GM23338 (cell line): ENCODE measurements around the gene B3GALT4. TPM values are rescaled to one million over a fixed set of nuclear protein-coding genes. Genes with fewer than 3 reads are reported as not detected.
"Not testable (repeated sequence)": the region's sequence is repeated elsewhere in the genome, so short reads cannot be mapped to it uniquely, and the experiment has no call there.

Experiments used
- ATAC-seq: fragments of 200-7000 bp; cut with Tn5 transposase; 3 replicates; pipeline ENCODE4 v1.9.1; 2020
- DNase-seq: peaks from one replicate; pipeline ENCODE4 v3.0.0-alpha.2; 2015; ENCODE audit warnings: low spot score
- H2AFZ ChIP-seq: fragments of 200-600 bp; sonication (generic); 2 replicates; pipeline ENCODE4 v1.8.0; 2016; ENCODE audit warnings: antibody characterized with exemption, mild to moderate bottlenecking, moderate library complexity
- H3F3A ChIP-seq: fragments of 200-600 bp; sonication (generic); replicated peaks from 2 replicates; pipeline ENCODE4 v1.8.0; 2017; ENCODE audit warnings: antibody characterized with exemption, mixed run types, low read depth
- H3K27ac ChIP-seq: fragments of 200-600 bp; sonication (generic); 2 replicates; pipeline ENCODE4 v1.6.1; 2016; ENCODE audit warnings: low read depth
- H3K27me3 ChIP-seq: fragments of 200-600 bp; sonication (generic); 2 replicates; pipeline ENCODE4 v1.8.0; 2016; ENCODE audit warnings: mild to moderate bottlenecking, mixed run types, moderate library complexity; ENCODE audit not compliant: insufficient read depth
- H3K36me3 ChIP-seq: fragments of 200-600 bp; sonication (generic); 2 replicates; pipeline ENCODE4 v1.8.0; 2016; ENCODE audit warnings: mild to moderate bottlenecking; ENCODE audit not compliant: insufficient read depth
- H3K4me1 ChIP-seq: fragments of 200-600 bp; sonication (generic); 2 replicates; pipeline ENCODE4 v1.8.0; 2016; ENCODE audit warnings: mild to moderate bottlenecking, moderate library complexity; ENCODE audit not compliant: insufficient read depth
- H3K4me2 ChIP-seq: fragments of 200-600 bp; sonication (generic); 2 replicates; pipeline ENCODE4 v1.7.1; 2017; ENCODE audit warnings: mixed run types
- H3K4me3 ChIP-seq: fragments of 200-600 bp; sonication (generic); 2 replicates; pipeline ENCODE4 v1.6.1; 2016; ENCODE audit warnings: mixed run types
- H3K79me2 ChIP-seq: fragments of 200-600 bp; sonication (generic); replicated peaks from 2 replicates; pipeline ENCODE4 v1.8.0; 2017; ENCODE audit warnings: mild to moderate bottlenecking; ENCODE audit not compliant: insufficient read depth
- H3K9me2 ChIP-seq: fragments of 200-600 bp; sonication (generic); 2 replicates; pipeline ENCODE4 v1.8.0; 2017; ENCODE audit not compliant: insufficient read depth
- H4K20me1 ChIP-seq: fragments of 200-600 bp; sonication (generic); replicated peaks from 2 replicates; pipeline ENCODE4 v1.8.0; 2017; ENCODE audit warnings: mild to moderate bottlenecking; ENCODE audit not compliant: insufficient read depth
- H3K27ac Mint-ChIP-seq: 2 replicates; pipeline ENCODE4 v1.8.0; 2020; ENCODE audit warnings: inconsistent platforms, mild to moderate bottlenecking, moderate library complexity, mixed read lengths
- H3K27me3 Mint-ChIP-seq: 3 replicates; pipeline ENCODE4 v1.8.0; 2022; ENCODE audit warnings: low read depth, mild to moderate bottlenecking, moderate library complexity, mixed read lengths, inconsistent platforms; ENCODE audit not compliant: insufficient read depth, poor library complexity
- H3K36me3 Mint-ChIP-seq: 3 replicates; pipeline ENCODE4 v1.8.0; 2021; ENCODE audit warnings: low read depth, mild to moderate bottlenecking, inconsistent platforms, moderate library complexity, mixed read lengths
- H3K4me1 Mint-ChIP-seq: 3 replicates; pipeline ENCODE4 v1.8.0; 2020; ENCODE audit warnings: mild to moderate bottlenecking, inconsistent platforms, mixed read lengths
- H3K4me3 Mint-ChIP-seq: 3 replicates; pipeline ENCODE4 v1.8.0; 2021; ENCODE audit warnings: moderate library complexity, mild to moderate bottlenecking, inconsistent platforms, mixed read lengths
- H3K9me3 Mint-ChIP-seq: 3 replicates; pipeline ENCODE4 v1.8.0; 2020; ENCODE audit warnings: moderate library complexity, mild to moderate bottlenecking, inconsistent platforms, mixed read lengths
- CTCF ChIP-seq, 2 experiments: fragments of 200-600 bp in 1 of 2; sonication (generic) in 1 of 2; conservative IDR thresholded peaks; 2 replicates each; pipeline versions ENCODE4 v1.5.1 to v1.6.1; 2016 to 2017; ENCODE audit warnings: antibody characterized with exemption in 2 of 2, low read depth in 2 of 2, mild to moderate bottlenecking in 2 of 2, moderate library complexity in 1 of 2
- EZH2 ChIP-seq: fragments of 200-600 bp; sonication (generic); IDR thresholded peaks from one replicate; pipeline ENCODE4 v1.8.0; 2017; ENCODE audit warnings: antibody characterized with exemption, mild to moderate bottlenecking, low read depth; ENCODE audit not compliant: unreplicated experiment
- EZH2phosphoT487 ChIP-seq: fragments of 200-600 bp; sonication (generic); IDR thresholded peaks from one replicate; pipeline ENCODE4 v1.8.1; 2018; ENCODE audit warnings: antibody characterized with exemption; ENCODE audit not compliant: unreplicated experiment
- JUNB ChIP-seq: IDR thresholded peaks from one replicate; pipeline ENCODE4 v1.6.1; 2016; ENCODE audit warnings: antibody characterized with exemption; ENCODE audit not compliant: unreplicated experiment
- NANOG ChIP-seq: IDR thresholded peaks from 2 replicates; pipeline ENCODE4 v1.6.1; 2016; ENCODE audit warnings: antibody characterized with exemption, borderline replicate concordance
- ZNF114 ChIP-seq: fragments of 250-450 bp; sonication (Bioruptor Pico); IDR thresholded peaks from 2 replicates; pipeline ENCODE4 v1.5.0; 2020; ENCODE audit warnings: mild to moderate bottlenecking, moderate library complexity
- ZNF331 ChIP-seq: fragments of 250-450 bp; sonication (Bioruptor Pico); IDR thresholded peaks from 2 replicates; pipeline ENCODE4 v1.5.0; 2020; ENCODE audit warnings: low read depth, mild to moderate bottlenecking, moderate library complexity
- polyA plus RNA-seq: library from polyadenylated mRNA; unstranded; fragments of >200 nt; fragmentation: Nextera tagmentation; extraction: Ambion mirVana; gene quantifications from 2 replicates; pipeline ENCODE4 v1.2.1, GENCODE V29; 2016
- total RNA-seq: library from RNA; depleted of rRNA; stranded (reverse); fragments of >200 nt; shearing (Covaris generic); gene quantifications from 2 replicates; pipeline ENCODE4 v1.2.3, GENCODE V29; 2014
- TF ChIP-seq, protein P1 (sequence below): IDR thresholded peaks from one replicate; pipeline ENCODE4 v1.6.1; 2018; ENCODE audit warnings: antibody characterized with exemption; ENCODE audit not compliant: unreplicated experiment
- TF ChIP-seq, protein P2 (sequence below): IDR thresholded peaks from 2 replicates; pipeline ENCODE4 v1.6.1; 2016; ENCODE audit warnings: antibody characterized with exemption

B3GALT4 gene
- total and polyA plus RNA-seq, 2 experiments from 2014 or later, result 1.3 to 2.3 TPM

DNA sequence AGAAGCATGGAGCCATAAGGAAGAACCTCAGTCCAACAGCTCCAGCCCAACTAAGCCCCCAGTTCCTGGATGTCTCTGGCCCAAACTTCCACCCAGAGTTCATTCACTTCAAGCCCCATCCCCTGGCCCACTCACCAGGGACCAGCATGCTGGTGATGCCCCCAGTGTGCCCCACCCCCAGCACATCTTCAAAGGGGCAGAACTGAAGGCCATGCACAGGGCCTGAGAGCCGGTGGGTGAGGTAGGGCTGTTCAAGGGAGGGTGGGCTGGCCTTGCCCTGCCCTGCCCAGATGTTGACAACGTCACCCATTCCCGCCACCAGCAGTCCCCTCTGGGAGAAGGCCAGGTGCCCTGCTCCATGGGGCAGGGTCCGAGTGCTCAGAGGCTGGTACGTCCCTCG, 3.6 kb downstream of the B3GALT4 start:
- H3K4me1 Mint-ChIP-seq, result peaks cover 19% of the 10 kb centered on the region
- H3K9me3 Mint-ChIP-seq, result no peaks in the 10 kb centered on the region
- Histone ChIP-seq H4K20me1 (peaks cover 20% of the 10 kb centered on the region), H3K27me3 (no peaks in the 10 kb centered on the region), H3K4me1 (peaks cover 20% of the 10 kb centered on the region), H3K27ac (no peak overlapping the region), H3K79me2 (peaks cover 11% of the 10 kb centered on the region), H3K4me2 (no peak overlapping the region), H2AFZ (no peak overlapping the region), H3F3A (peaks cover 38% of the 10 kb centered on the region), H3K9me2 (no peaks in the 10 kb centered on the region), H3K4me3 (no peak overlapping the region), H3K36me3 (peaks cover 18% of the 10 kb centered on the region)
- no peak overlapping the region for H3K27ac Mint-ChIP-seq
- H3K4me3 Mint-ChIP-seq, result no peak overlapping the region
- no peak for DNase-seq
- peaks cover 71% of the 10 kb centered on the region for H3K36me3 Mint-ChIP-seq
- no peak for ATAC-seq
- TF ChIP-seq, protein P1, sequence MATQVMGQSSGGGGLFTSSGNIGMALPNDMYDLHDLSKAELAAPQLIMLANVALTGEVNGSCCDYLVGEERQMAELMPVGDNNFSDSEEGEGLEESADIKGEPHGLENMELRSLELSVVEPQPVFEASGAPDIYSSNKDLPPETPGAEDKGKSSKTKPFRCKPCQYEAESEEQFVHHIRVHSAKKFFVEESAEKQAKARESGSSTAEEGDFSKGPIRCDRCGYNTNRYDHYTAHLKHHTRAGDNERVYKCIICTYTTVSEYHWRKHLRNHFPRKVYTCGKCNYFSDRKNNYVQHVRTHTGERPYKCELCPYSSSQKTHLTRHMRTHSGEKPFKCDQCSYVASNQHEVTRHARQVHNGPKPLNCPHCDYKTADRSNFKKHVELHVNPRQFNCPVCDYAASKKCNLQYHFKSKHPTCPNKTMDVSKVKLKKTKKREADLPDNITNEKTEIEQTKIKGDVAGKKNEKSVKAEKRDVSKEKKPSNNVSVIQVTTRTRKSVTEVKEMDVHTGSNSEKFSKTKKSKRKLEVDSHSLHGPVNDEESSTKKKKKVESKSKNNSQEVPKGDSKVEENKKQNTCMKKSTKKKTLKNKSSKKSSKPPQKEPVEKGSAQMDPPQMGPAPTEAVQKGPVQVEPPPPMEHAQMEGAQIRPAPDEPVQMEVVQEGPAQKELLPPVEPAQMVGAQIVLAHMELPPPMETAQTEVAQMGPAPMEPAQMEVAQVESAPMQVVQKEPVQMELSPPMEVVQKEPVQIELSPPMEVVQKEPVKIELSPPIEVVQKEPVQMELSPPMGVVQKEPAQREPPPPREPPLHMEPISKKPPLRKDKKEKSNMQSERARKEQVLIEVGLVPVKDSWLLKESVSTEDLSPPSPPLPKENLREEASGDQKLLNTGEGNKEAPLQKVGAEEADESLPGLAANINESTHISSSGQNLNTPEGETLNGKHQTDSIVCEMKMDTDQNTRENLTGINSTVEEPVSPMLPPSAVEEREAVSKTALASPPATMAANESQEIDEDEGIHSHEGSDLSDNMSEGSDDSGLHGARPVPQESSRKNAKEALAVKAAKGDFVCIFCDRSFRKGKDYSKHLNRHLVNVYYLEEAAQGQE, result no peak
- no peak for TF ChIP-seq NANOG
- TF ChIP-seq CTCF (conservative IDR thresholded peaks at IDR 0.05; ENCODE audit: low read depth in 2 of 2), result no peak
- TF ChIP-seq, protein P2, sequence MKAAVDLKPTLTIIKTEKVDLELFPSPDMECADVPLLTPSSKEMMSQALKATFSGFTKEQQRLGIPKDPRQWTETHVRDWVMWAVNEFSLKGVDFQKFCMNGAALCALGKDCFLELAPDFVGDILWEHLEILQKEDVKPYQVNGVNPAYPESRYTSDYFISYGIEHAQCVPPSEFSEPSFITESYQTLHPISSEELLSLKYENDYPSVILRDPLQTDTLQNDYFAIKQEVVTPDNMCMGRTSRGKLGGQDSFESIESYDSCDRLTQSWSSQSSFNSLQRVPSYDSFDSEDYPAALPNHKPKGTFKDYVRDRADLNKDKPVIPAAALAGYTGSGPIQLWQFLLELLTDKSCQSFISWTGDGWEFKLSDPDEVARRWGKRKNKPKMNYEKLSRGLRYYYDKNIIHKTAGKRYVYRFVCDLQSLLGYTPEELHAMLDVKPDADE, result no peak
- TF ChIP-seq ZNF114 (CRISPR knock-in tag), result no peak
- no peak for TF ChIP-seq EZH2phosphoT487
- TF ChIP-seq EZH2, result no peak
- no peak for TF ChIP-seq ZNF331
- TF ChIP-seq JUNB, result no peak
- H3K27me3 Mint-ChIP-seq, result peaks cover 12% of the 10 kb centered on the region

DNA sequence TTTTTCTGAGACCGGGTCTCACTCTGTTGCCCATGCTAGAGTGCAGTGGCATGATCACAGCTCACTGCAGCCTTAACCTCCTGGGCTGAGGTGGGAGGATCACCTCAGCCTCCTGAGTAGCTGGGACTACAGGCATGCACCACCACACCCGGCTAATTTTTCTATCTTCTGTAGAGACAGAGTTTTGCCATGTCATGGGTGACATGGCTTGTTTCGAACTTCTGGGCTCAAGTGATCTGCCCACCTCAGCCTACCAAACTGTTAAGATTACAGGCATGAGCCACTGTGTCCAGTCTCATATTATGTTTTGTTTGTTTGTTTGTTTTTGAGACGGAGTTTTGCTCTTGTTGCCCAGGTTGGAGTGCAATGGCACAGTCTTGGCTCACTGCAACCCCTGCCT, 8.3 kb downstream of the B3GALT4 start:
- not testable (repeated sequence) for H3K9me3 Mint-ChIP-seq, ATAC-seq, H3K4me3 ChIP-seq

More for the DNA sequence above, 8.3 kb downstream of the B3GALT4 start:
- not testable (repeated sequence) for H3K9me2 ChIP-seq, DNase-seq, H3K27me3 Mint-ChIP-seq, H3K4me3 Mint-ChIP-seq, H3K4me2 ChIP-seq, H3K27ac Mint-ChIP-seq, H3K4me1 ChIP-seq, H3K27ac ChIP-seq, H3K4me1 Mint-ChIP-seq, H3K27me3 ChIP-seq, H2AFZ ChIP-seq, H3F3A ChIP-seq
- peaks cover 63% of the 10 kb centered on the region for H3K36me3 Mint-ChIP-seq
- Histone ChIP-seq H4K20me1 (peaks cover 18% of the 10 kb centered on the region), H3K36me3 (peaks cover 25% of the 10 kb centered on the region), H3K79me2 (peaks cover 29% of the 10 kb centered on the region)
